GM21390 (cell line): ENCODE data around the gene DSC2.
"Not testable (repeated sequence)": the region's sequence is repeated elsewhere in the genome, so short reads cannot be mapped to it uniquely, and the experiment has no call there.

Experiments used
- ATAC-seq: cut with Tn5 transposase; IDR thresholded peaks from one replicate; pipeline ENCODE4 v1.9.1; 2021; ENCODE audit not compliant: unreplicated experiment

DSC2 gene

DNA sequence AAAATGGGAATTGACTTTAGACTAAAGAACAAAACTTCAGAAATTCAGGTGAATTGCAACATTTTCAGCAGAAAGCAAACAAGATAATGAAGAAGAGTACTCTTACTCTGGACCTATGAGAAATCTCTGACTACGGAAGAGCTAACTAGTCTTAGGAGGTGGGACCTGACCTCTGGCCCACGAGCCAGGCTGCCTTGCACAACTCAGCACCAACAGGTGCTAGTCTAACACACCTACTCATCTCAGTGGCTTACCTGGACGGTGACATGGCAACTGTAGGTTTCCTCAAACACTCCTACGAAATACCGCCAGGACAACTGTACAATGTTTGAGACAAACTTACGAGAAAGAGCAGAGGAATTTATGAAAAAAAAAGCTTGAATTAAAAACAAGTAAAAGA, 56.6 kb downstream of the DSC2 start:
- ATAC-seq, result no peak

DNA sequence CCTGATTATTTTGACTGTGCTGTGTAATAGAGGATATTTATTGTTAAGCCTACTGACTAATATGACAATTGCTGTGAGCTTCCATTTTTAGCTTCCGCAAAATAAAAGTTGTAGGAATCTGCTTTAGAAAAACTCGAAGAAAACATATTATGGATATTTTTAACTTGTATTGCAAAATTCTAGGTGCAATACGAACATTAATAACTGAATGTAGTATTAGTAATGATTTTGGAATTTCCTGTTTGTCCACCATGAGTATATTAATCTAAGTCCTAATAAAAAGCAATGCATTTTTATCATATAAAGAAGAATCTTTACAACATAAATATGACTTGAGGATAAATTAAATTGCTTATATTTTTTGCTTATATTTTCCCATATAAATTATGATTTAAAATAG, 57.3 kb downstream of the DSC2 start:
- no peak for ATAC-seq

DNA sequence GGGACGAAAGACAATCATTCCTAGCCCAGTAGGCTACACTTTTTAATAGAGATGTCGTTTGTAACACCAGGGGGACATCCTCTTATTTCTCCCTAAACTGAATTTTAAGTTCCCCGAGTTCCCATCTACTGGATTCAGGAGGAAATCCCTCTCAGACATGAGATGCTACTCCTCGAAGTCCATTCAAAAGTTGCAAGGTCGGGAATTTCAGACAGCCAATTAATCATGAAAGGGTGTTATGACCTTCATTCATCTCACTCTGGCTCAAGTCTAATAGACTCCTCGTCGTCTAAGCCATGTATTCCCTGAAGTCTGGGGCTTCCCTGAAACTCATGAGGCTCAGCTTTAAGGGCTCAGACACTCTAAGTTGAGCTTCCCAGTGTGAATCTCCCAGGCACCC, 58.5 kb downstream of the DSC2 start:
- no peak for ATAC-seq

DNA sequence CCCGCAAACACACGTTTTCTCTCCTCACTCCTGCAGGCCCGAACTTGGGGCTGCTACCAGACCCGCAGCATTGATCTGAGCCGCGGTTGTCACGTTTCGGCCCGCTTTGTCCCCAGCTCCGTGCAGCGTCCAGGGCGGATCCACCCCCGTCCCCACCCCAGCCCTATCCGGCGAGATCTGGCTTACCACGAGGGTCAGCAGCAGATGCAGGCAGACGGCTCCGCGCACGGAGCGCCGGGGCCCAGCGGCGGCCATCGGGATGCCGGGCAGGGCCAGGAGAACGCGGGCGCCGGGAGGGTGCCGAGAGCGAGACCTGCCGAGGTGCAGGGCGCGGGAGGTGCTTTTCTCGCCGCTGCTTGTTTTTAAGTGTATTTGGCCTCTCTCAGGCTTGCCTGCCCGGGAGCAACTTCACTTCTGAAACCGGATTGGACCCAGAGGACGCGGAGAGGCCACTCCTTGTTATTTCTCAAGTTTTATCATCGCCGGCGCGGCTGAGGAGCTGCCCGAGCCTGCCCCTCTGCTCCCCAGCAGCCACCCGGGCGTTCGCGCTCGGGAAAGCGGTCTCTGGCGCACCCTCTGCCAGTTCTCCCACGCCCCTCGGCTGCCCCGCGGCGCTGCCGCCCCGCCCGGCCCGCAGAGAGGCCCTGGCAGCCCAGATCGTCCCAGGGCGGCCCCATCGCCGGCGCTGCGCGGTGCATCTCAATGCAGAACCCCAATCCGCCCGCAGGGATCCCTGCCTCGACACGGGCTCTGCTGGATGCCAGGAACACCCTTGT, 59.6 kb downstream of the DSC2 start, which contains the start of gene DSC3:
DSC3 (minus strand) TSS at position 337 of the 776 bp plus-strand sequence; CDS start at position 255, 82 bp downstream.
- no peak for ATAC-seq

DNA sequence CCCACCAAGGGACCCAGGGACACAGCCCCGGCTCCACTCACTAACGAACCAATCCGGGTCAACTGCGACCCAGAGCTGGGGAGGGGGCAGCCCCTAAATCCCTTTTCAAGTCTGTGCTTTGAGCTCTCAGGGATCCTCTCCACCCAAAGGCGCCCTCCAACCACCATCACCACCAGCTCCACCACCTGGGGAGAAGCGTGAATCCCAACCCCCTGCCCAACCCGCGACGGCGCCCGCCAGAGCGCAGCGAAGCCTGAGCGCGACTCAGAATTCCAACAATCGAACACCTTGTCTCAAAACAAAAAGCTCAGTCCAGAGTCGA, 60.2 kb downstream of the DSC2 start:
- no peak for ATAC-seq

DNA sequence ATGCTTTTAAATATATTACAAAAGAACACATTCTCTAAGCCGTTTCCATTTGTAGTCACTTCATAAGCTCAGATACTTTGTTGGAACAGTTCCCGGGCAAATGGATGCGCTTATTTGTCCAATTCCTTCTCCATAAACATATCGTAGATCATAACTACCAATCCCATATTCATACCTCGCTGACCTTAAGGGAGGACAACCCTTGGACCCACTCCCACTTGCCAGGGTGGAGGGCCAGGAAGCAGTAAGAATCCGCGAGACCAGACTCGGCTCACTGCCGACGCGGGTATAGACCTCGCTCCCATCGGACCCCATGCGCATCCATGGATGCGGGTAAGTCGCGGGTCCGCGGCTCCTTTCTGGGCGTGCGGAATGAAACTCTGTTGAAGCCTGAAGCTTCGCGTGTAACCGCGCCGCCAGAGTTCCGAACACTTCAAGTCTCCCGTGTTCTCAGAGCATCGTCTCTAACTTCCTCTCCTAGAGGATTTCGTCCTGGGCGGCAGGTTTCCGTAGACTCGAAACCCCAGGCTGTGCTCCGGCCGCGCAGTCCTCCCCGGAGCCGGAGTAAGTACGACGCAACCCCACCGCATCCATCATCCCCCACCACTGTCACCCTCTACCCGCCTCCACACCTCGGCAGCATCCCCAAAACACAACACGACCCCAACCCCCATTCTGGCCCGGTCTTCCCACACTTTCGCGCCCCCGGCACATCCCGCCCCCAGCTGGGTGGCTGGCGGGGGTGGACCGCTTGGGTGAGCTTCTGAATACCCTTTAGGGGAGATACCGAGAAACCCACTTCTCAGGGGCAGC, 60.7 kb downstream of the DSC2 start:
- no peak for ATAC-seq

DNA sequence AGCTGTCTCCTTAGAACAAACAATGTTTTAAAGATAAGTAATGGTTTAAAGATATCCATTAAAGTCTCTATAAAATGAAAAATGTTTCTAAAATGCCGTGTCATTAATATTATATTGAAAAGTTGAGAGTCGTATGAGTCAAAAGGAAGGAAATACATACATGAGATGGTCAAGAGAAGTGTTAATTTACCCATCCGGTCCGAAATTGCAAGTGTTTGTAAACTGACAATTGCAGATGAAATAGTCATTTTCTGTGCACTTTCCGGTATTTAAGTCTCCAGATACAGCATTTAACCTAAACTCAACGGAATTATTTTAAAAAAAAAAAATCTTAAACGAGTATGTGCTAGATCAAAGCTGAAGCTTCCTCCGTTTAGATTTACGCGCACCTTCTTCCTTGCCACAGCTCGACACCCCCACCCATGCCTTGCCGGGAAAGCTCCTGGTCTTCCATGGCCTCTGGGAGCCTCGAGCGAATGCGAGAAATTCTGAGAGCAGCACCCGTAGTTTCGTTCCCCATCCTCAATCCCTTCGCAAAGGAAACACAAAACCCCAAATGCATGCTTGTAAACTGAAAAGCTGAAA, 61.4 kb downstream of the DSC2 start:
- ATAC-seq, result no peak

DNA sequence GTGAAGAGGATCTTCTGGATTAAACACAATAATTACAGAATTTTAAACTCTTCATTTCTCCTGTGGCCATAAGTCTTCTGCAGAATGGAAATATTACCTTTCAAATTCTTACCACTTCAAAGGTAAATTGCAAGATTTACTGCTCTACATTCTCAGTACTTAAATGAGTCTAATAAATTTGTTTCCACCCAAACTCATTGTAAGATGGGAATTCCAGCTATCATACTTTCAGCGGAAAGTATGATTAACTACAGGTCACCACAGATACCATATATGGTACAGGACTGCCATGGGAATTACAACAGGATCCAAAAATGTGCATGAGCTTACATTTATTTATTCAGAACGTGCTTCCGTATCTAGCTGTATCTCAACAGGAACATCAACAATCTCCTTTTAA, 62.8 kb downstream of the DSC2 start:
- no peak for ATAC-seq

DNA sequence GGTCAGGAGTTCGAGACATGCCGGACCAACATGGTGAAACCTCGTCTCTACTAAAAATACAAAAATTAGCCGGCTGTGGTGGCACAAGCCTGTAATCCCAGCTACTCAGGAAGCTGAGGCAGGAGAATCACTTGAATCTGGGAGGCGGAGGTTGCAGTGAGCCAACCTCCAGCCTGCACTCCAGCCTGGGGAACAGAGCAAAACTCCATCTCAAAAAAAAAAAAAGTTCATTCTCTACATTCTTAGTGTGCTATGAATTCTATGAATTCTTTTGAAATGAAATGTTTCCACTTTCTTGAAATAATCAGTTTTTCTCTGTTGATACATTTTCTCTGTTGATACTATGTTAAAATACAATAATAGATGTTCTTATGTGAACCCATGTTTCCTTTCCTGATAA, 64.5 kb downstream of the DSC2 start:
- not testable (repeated sequence) for ATAC-seq

DNA sequence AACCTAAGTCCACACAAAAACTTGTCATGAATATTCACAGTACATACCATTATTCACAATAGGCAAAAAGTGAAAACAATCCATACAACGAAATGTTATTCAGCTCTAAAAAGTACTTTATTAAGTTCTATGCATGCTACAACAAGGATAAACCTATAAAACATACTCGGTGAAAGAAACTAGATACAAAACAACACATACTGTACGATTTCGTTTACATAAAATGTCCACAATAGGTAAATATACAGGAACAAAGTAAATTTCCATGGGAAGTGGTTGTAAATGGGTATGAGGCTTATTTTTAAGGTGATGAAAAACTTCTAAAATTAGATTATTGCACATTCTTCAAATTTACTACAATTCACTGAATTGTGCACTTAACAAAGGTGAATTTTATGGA, 67.7 kb downstream of the DSC2 start:
- no peak for ATAC-seq

DNA sequence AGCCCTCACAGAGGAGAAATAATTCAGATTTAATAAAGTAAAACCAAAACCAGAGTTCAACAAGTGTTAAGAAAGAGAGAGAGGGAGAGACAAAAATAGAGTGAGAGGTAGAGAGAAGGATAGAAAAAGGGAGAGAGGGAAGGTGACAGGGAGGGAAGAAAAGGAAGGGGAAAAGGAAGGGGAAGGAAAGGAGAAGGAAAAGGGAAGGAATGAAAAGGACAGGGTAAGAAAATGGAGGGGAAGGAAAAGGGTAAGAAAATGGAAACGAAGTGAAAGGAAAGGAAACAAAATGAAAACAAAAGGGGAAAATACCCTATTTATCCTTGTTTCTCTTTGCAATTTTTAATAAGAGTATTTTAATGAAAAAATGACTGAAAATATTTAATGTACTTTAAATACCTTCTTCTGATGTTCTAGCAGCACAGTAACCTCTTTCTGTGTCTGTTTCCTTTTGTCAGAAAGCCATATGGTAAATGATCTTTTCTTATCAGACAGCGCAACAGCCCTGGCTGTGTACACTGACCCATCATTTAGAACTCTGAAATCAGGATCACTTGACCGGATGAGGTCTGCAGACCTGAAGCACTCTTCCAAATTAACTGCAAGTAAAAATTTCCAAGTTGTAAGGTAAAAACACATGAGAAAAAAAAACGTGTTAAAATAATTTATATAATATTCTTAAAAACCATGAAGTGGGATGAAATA, 71.5 kb downstream of the DSC2 start:
- ATAC-seq, result no peak

DNA sequence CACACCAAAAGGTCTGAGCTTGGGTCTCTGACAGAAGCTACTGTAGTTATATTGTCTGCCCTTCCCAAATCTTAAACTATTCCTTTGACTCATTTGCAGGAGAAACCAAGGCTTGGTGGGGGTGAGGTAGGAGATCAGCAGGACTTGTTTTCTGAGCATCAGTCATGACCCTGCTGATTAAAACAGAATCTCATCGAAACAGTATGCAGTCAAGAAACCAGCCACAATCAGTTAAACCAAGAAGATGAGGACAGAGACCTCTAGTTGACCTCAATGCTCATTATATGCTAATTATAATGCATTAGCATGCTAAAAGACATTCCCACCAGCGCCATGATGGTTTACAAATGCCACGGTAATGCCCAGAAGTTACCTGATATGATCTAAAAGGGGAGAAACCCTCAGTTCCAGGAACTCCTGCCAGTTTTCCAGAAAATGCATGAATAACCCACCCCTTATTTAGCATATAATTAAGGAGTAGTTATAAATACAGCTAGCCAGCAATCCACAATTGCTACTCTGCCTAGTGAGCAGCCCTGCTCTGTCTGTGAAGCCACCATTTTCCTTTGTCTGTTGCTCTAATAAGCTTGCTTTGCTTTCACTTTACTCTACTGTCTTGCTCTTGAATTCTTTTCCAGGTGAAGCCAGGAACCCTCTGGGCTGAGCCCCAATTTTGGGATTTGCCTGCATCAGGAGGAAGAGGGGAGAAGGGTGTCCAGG, 86.3 kb downstream of the DSC2 start:
- ATAC-seq, result no peak

DNA sequence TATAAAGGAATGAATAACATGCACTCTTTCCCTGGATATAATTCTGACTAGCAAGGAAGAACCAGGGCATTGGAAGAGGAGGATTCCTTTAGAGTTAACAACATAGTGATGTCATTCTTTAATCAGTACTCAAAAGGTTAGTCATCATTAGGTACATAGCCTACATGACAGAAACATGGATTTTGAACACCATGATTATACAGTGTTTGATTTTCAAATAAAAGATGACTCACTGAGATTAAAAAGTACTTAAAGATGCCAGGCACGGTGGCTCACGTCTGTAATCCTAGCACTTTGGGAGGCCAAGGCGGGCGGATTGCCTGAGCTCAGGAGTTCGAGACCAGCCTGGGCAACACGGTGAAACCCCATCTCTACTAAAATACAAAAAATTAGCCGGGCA, 90.8 kb downstream of the DSC2 start:
- not testable (repeated sequence) for ATAC-seq

DNA sequence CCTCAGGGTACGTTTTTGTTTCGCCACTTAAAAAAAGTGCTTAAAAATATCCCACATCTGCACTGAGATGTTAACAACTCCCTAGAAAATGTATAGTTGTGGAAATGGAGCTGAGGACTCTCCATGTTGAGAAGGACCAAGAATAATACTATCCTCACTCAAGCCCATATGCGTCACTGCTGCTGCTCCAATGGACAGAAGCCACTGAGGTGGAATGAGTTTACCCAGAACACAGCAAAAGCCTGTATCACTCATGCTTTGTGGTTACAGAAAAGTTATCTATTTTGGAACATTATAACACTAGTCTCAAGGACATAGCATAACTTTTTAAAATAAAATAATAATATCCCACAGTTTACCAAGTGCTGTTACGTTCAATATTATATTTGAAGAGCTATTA, 91.6 kb downstream of the DSC2 start:
- ATAC-seq, result no peak
